Activated T-cell treated with anti-CD3 and anti-CD28 coated beads, Interleukin-2, amount 50 U/mL, for 48 hours (primary cell): ENCODE measurements around the gene LMLN.
A peak's percentile ranks its signal among the peaks of the same experiment; 100 is the strongest.
"Not testable (repeated sequence)": the region's sequence is repeated elsewhere in the genome, so short reads cannot be mapped to it uniquely, and the experiment has no call there.

Experiments used
- DNase-seq, 2 experiments: peaks; one replicate each; pipeline ENCODE4 v3.0.0-alpha.2; 2020

LMLN gene

DNA sequence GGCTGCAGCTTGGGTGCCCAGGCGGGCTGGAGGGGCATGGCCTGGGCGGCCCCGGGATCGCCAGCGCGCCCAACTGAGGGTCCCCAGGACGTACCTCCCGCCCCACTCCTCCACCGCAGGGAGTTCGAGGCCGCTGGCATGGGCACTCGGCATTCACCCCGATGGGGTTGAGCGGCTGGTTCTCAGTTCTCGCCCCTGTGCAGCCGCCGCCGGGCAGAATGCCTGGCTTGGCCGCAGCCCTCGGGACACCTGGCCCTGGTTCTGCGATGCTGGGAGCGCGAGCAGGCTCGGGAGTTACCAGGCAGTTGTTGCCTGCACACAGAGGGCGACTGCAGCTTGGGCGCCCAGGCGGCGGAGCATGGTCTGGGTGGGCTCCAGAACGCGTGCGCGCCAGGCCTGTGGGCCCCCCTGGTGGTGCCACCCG, 121.4 kb downstream of the LMLN start:
- peak in 1 of 2 experiments; percentile 34 for DNase-seq

GRCh38 chr3:198082226-198082625, 122.2 kb downstream of the LMLN start:
- DNase-seq: not testable (repeated sequence)

DNA sequence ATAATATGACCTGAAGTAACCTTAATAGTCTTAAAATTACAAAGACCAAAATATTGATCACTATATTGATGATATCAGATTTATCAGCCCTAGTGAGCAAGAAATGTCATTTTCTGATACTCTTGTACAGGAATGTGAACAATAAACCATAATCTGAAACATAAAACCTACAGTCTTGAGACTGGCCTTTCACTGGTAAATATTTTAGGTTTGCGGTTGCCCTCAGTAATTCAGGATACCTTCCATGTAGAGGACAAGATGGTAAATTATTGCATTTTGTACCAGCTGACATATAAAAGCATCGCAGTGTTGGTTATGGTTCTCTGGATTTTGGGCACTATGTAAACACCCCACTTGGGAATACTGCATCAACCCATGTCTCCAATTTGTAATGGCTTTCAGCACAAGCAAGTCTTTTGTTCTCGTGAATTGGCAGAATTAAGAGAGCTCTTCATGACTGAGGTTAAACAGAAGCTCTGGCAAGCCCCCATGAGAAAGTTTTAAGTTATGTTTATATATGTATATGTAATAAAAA, 128.5 kb downstream of the LMLN start:
- DNase-seq: no peak

- DNase-seq: no peak
These were observed 130.8 kb downstream of the LMLN start for GRCh38 chr3:198090795-198091332.

DNA sequence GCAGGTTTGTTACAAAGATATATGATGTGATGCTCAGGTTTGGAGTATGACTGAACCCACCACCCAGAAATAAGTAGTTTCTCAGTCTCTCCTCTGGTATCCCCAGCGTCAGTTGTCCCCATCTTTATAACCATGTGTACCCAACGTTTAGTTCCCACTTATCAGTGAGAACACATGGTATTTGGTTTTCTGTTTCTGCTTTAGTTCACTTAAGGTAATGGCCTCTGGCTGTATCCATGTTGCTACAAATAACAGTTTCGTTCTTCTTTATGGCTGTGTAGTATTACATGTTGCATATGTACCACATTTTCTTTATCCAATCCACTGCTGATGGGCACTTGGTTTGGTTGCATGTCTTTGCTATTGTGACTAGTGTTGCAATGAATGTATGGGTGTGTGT, 132.3 kb downstream of the LMLN start:
- DNase-seq: no peak

GRCh38 chr3:198093112-198093679, 133.2 kb downstream of the LMLN start:
- no peak for DNase-seq
